ENCODE results near the gene ENPP6. TPM values are rescaled to one million over a fixed set of nuclear protein-coding genes. Genes with fewer than 3 reads are reported as not detected.

ENPP6 gene
- total and polyA plus RNA-seq, 2 experiments from 2014 or later: 0.11 TPM; not detected in 1

- Histone ChIP-seq H4K20me1 (replicated peaks; ENCODE audit: insufficient read depth) (no peaks in the 10 kb centered on the region), H3K4me1 (ENCODE audit: insufficient read depth) (no peaks in the 10 kb centered on the region), H3K27ac (ENCODE audit: low read depth) (no peak overlapping the region), H3K4me2 (no peak overlapping the region), H2AFZ (no peak overlapping the region), H3K36me3 (ENCODE audit: insufficient read depth) (no peaks in the 10 kb centered on the region; the same call in 1 of the 2 replicates), H3K79me2 (replicated peaks; ENCODE audit: insufficient read depth) (no peaks in the 10 kb centered on the region), H3F3A (replicated peaks; ENCODE audit: low read depth) (no peaks in the 10 kb centered on the region), H3K9me2 (ENCODE audit: insufficient read depth) (no peaks in the 10 kb centered on the region; the same call in 1 of the 2 replicates), H3K27me3 (ENCODE audit: insufficient read depth) (no peaks in the 10 kb centered on the region), H3K4me3 (no peak overlapping the region)
- Mint-ChIP-seq H3K27me3 (ENCODE audit: insufficient read depth, low read depth, poor library complexity) (no peaks in the 10 kb centered on the region), H3K36me3 (ENCODE audit: low read depth) (no peaks in the 10 kb centered on the region), H3K9me3 (no peaks in the 10 kb centered on the region), H3K27ac (no peak overlapping the region), H3K4me3 (no peak overlapping the region), H3K4me1 (peaks cover 3% of the 10 kb centered on the region; the same call in 2 of the 3 replicates)
- TF ChIP-seq CTCF (conservative IDR thresholded peaks at IDR 0.05; ENCODE audit: low read depth in 2 of 2): no peak
- no peak for TF ChIP-seq ETS1 (IDR thresholded peaks at IDR 0.05)
- TF ChIP-seq ZNF462 (CRISPR knock-in tag; IDR thresholded peaks at IDR 0.05): no peak
- no peak for TF ChIP-seq JUNB (IDR thresholded peaks at IDR 0.05; ENCODE audit: unreplicated experiment)
- no peak for TF ChIP-seq ZNF331 (CRISPR knock-in tag; IDR thresholded peaks at IDR 0.05; ENCODE audit: low read depth)
- TF ChIP-seq ZNF114 (CRISPR knock-in tag; IDR thresholded peaks at IDR 0.05): no peak
- no peak for TF ChIP-seq REST (IDR thresholded peaks at IDR 0.05; ENCODE audit: unreplicated experiment)
- TF ChIP-seq POLR2AphosphoS5 (IDR thresholded peaks at IDR 0.05; ENCODE audit: low read depth): no peak
- TF ChIP-seq EZH2 (IDR thresholded peaks at IDR 0.05; ENCODE audit: low read depth, unreplicated experiment): no peak
- no peak for TF ChIP-seq STAT1 (IDR thresholded peaks at IDR 0.05; ENCODE audit: unreplicated experiment)
- no peak for TF ChIP-seq EZH2phosphoT487 (IDR thresholded peaks at IDR 0.05; ENCODE audit: unreplicated experiment)
- no peak for TF ChIP-seq CREB1 (CRISPR knock-in tag; IDR thresholded peaks at IDR 0.05; ENCODE audit: low read depth)
- ATAC-seq (no peak), DNase-seq (ENCODE audit: low spot score) (no peak)
Observed at GRCh38 chr4:184237612-184238011, 19.9 kb upstream of the ENPP6 start.
